ENCODE results near the gene CCDC142. TPM values are rescaled to one million over a fixed set of nuclear protein-coding genes. Genes with fewer than 3 reads are reported as not detected.
A peak's percentile ranks its signal among the peaks of the same experiment; 100 is the strongest.

Gene CCDC142
- total and polyA plus RNA-seq, 4 donors = 5.1 to 28.3 (median 10.8) TPM

GRCh38 chr2:74489906-74490305, 7.1 kb upstream of the CCDC142 start:
- Histone ChIP-seq H3K4me3 (ENCODE audit: low read depth in 1 of 3, low read length in 3 of 3) (peak overlapping the region in 1 of 3 donors; percentile 25), H3K27me3 (ENCODE audit: control insufficient read depth in 4 of 4, insufficient read depth in 4 of 4, low read length in 3 of 4) (no peaks in the 10 kb centered on the region), H3K36me3 (ENCODE audit: control insufficient read depth in 4 of 4, insufficient read depth in 3 of 4, low read depth in 1 of 4, low read length in 3 of 4) (peaks cover 10 to 16% (median 14%) of the 10 kb centered on the region in 4 donors), H3K9me3 (ENCODE audit: control insufficient read depth in 4 of 4, low read length in 3 of 4) (no peaks in the 10 kb centered on the region), H3K27ac (ENCODE audit: low read depth in 1 of 2, low read length in 2 of 2) (peak overlapping the region; percentile 22 to 50), H3K9ac (ENCODE audit: low read depth in 1 of 2, low read length in 2 of 2) (no peak overlapping the region), H3K4me1 (ENCODE audit: control insufficient read depth in 4 of 4, insufficient read depth in 4 of 4, low read length in 3 of 4) (peaks cover 39 to 73% (median 65%) of the 10 kb centered on the region in 4 donors)
- DNase-seq (ENCODE audit: low spot score) = no peak
- no peak for TF ChIP-seq CTCF (IDR thresholded peaks at IDR 0.05; ENCODE audit: low read depth, low read length, missing input control)
- no peak for TF ChIP-seq HNF4A (conservative IDR thresholded peaks at IDR 0.05)
- no peak for TF ChIP-seq ZBTB33 (IDR thresholded peaks at IDR 0.05)
- no peak for TF ChIP-seq SP1 (IDR thresholded peaks at IDR 0.05)
- TF ChIP-seq HNF4G (IDR thresholded peaks at IDR 0.05) = no peak
- WGBS = 93% methylated on average over 9 of the region's 9 CpGs

GRCh38 chr2:74488643-74489481, 6.1 kb upstream of the CCDC142 start:
- no peaks in the 10 kb centered on the region for H3K9me3 ChIP-seq (ENCODE audit: control insufficient read depth in 4 of 4, low read length in 3 of 4)
- TF ChIP-seq SP1 (IDR thresholded peaks at IDR 0.05) = peak; percentile 86
- peak; percentile 58 for TF ChIP-seq NR2F2 (IDR thresholded peaks at IDR 0.05)
- peak; percentile 91 to 96 for TF ChIP-seq RXRA (IDR thresholded peaks at IDR 0.05)
- no peak for TF ChIP-seq REST (IDR thresholded peaks at IDR 0.05)
- TF ChIP-seq ATF3 (IDR thresholded peaks at IDR 0.05) = peak; percentile 45
- TF ChIP-seq RAD21 (IDR thresholded peaks at IDR 0.05) = peak; percentile 46 to 51
- TF ChIP-seq MAX (IDR thresholded peaks at IDR 0.05) = peak; percentile 51
- TF ChIP-seq TAF1 (conservative IDR thresholded peaks at IDR 0.05) = no peak
- peak; percentile 25 for TF ChIP-seq FOXA2 (IDR thresholded peaks at IDR 0.05)
- peak; percentile 13 for TF ChIP-seq CTCF (IDR thresholded peaks at IDR 0.05; ENCODE audit: low read depth, low read length, missing input control)
- peak; percentile 66 for TF ChIP-seq YY1 (IDR thresholded peaks at IDR 0.05)
- TF ChIP-seq GABPA (IDR thresholded peaks at IDR 0.05 in 1 of 2, conservative IDR thresholded peaks at IDR 0.05 in 1 of 2) = peak in 1 of 2 donors; percentile 70
- peak; percentile 91 to 95 for TF ChIP-seq HNF4A (conservative IDR thresholded peaks at IDR 0.05)
- no peak for TF ChIP-seq FOXA1 (IDR thresholded peaks at IDR 0.05)
- TF ChIP-seq HNF4G (IDR thresholded peaks at IDR 0.05) = peak; percentile 78
- peak; percentile 75 for TF ChIP-seq ZBTB33 (IDR thresholded peaks at IDR 0.05)
- peak in 1 of 2 donors; percentile 88 for TF ChIP-seq JUND (IDR thresholded peaks at IDR 0.05)
- TF ChIP-seq EGR1 (IDR thresholded peaks at IDR 0.05; ENCODE audit: low read depth in 2 of 2) = no peak
- no peaks in the 10 kb centered on the region for H3K27me3 ChIP-seq (ENCODE audit: control insufficient read depth in 4 of 4, insufficient read depth in 4 of 4, low read length in 3 of 4)
- H3K27ac ChIP-seq (ENCODE audit: low read depth in 1 of 2, low read length in 2 of 2) = peak overlapping the region; percentile 38 to 50
- no peak overlapping the region for H3K9ac ChIP-seq (ENCODE audit: low read depth in 1 of 2, low read length in 2 of 2)
- H3K4me3 ChIP-seq (ENCODE audit: low read depth in 1 of 3, low read length in 3 of 3) = peak overlapping the region in 2 of 3 donors; percentile 9 to 25
- H3K4me1 ChIP-seq (ENCODE audit: control insufficient read depth in 4 of 4, insufficient read depth in 4 of 4, low read length in 3 of 4) = peaks cover 39 to 72% (median 67%) of the 10 kb centered on the region in 4 donors
- H3K36me3 ChIP-seq (ENCODE audit: control insufficient read depth in 4 of 4, insufficient read depth in 3 of 4, low read depth in 1 of 4, low read length in 3 of 4) = peaks cover 9 to 16% (median 12%) of the 10 kb centered on the region in 4 donors
- 45% methylated on average over 9 of the region's 9 CpGs for WGBS
- no peak for DNase-seq (ENCODE audit: low spot score)

Measured in liver (tissue), 9 donors.